Heart left ventricle (tissue), 16 donors: Measurements from ENCODE around the gene KRTAP24-1. TPM values are rescaled to one million over a fixed set of nuclear protein-coding genes. Genes with fewer than 3 reads are reported as not detected.

Experiments used
- ATAC-seq, 4 donors: fragments of 200-7000 bp; cut with Tn5 transposase; one replicate each; pipeline ENCODE4 v1.9.1; 2020 to 2022; ENCODE audit warnings: moderate library complexity in 4 of 4, mild to moderate bottlenecking in 3 of 4, moderate number of reproducible peaks in 1 of 4
- DNase-seq, 5 donors: peaks; one replicate each; pipeline ENCODE4 v3.0.0-alpha.2; 2020
- H3K27ac ChIP-seq, 12 donors: fragments of 200-600 bp; sonication (generic) in 4 of 12; one replicate each; pipeline versions ENCODE4 v1.5.0 to v1.8.0; 2016 to 2022; ENCODE audit warnings: mild to moderate bottlenecking in 2 of 12
- H3K27me3 ChIP-seq, 9 donors: fragments of 200-600 bp; sonication (generic) in 2 of 9; one replicate each; pipeline versions ENCODE4 v1.5.1 to v1.8.0; 2016 to 2022; ENCODE audit warnings: mild to moderate bottlenecking in 3 of 9
- H3K36me3 ChIP-seq, 9 donors: fragments of 200-600 bp; sonication (generic) in 2 of 9; one replicate each; pipeline versions ENCODE4 v1.5.0 to v1.8.0; 2018 to 2022; ENCODE audit warnings: mild to moderate bottlenecking in 2 of 9
- H3K4me1 ChIP-seq, 12 donors: fragments of 200-600 bp; sonication (generic) in 4 of 12; one replicate each; pipeline versions ENCODE4 v1.5.0 to v1.8.0; 2016 to 2022; ENCODE audit warnings: mild to moderate bottlenecking in 3 of 12
- H3K4me3 ChIP-seq, 12 donors: fragments of 200-600 bp; sonication (generic) in 4 of 12; one replicate each; pipeline versions ENCODE4 v1.5.0 to v1.8.0; 2017 to 2022; ENCODE audit warnings: mild to moderate bottlenecking in 9 of 12, moderate library complexity in 4 of 12
- H3K9me3 ChIP-seq, 12 donors: fragments of 200-600 bp; sonication (generic) in 4 of 12; one replicate each; pipeline versions ENCODE4 v1.5.0 to v1.8.0; 2016 to 2022; ENCODE audit warnings: mild to moderate bottlenecking in 1 of 12
- CTCF ChIP-seq, 12 donors: fragments of 200-600 bp; sonication (generic) in 4 of 12; IDR thresholded peaks; one replicate each; pipeline versions ENCODE4 v1.5.0 to v1.8.0; 2018 to 2022; ENCODE audit warnings: antibody characterized with exemption in 12 of 12, mild to moderate bottlenecking in 5 of 12
- POLR2A ChIP-seq, 2 donors: fragments of 450-650 bp; IDR thresholded peaks; one replicate each; pipeline ENCODE4 v1.6.1; 2017; ENCODE audit warnings: antibody characterized with exemption in 2 of 2, mild to moderate bottlenecking in 2 of 2, moderate library complexity in 2 of 2
- whole genome bisulfite sequencing, 4 donors: extraction: QIAGEN DNeasy Blood & Tissue Kit in 2 of 4; methylation state at CpG; one replicate each; pipeline versions ENCODE4 v1.1.5 to v1.1.7; 2013 to 2018; 5-methylcytosine and 5-hydroxymethylcytosine counted together
- intact Hi-C, 10 donors: fragments of 100-400 bp; cut with DNase I; formaldehyde crosslinking; loops; one replicate each; pipeline versions ENCODE4 v1.11.1 to v1.14.2; 2022
- polyA plus RNA-seq, 2 donors: library from polyadenylated mRNA; stranded (reverse); fragments of 200-250 nt; gene quantifications; one replicate each; pipeline ENCODE4 v1.2.3, GENCODE V29; 2013
- total RNA-seq, 9 donors: library from RNA; depleted of rRNA in 2 of 9; stranded (reverse); fragments of >200 nt in 2 of 9; fragmentation: NEBNext Ultra II Directional in 3 of 9; extraction: Animal tissue kit (Norgen Biotek cat#: 25700) in 3 of 9; gene quantifications; one replicate each; pipeline versions ENCODE4 v1.1.0 to v1.2.4, GENCODE V29; 2016 to 2023
- donor health status: ischemic (EF 13 %, LVEDD 7.1; RV severe dilation, severe dysfunction).
- donor health status: healthy with polysubstance abuse.
- donor health status: DM: no; HTN: yes; CAD: no.
- donor health status: DM: no; HTN: no; CAD: no.
- donor health status: ischemic (EF 25% LVEDD 6.9; RV normal size, moderate dysfunction).
- donor health status: ischemic (EF 25% LVEDD 5.7; RV mildly dilated, moderate dysfunction).
- donor health status: healthy.
- donor health status: DM: yes; HTN: yes; CAD: no.
- donor health status: ischemic (EF 35%, LVEDD 5.7; RV mildly dilated, moderate dysfunction).
- donor health status: nonischemic (EF 11% LVEDD 7.7; RV severe dilation, severe dysfunction).
- donor health status: DM: yes; HTN: yes; CAD: no.
- donor health status: PGD.
- donor health status: ischemic (EF 29% LVEDD 5.4; RV normal size, mild dysfunction).
- donor health status: nonischemic (EF 23%, LVEDD 6.1; RV moderate dilation, normal function).

Gene KRTAP24-1
- total and polyA plus RNA-seq, 11 donors: not detected

DNA sequence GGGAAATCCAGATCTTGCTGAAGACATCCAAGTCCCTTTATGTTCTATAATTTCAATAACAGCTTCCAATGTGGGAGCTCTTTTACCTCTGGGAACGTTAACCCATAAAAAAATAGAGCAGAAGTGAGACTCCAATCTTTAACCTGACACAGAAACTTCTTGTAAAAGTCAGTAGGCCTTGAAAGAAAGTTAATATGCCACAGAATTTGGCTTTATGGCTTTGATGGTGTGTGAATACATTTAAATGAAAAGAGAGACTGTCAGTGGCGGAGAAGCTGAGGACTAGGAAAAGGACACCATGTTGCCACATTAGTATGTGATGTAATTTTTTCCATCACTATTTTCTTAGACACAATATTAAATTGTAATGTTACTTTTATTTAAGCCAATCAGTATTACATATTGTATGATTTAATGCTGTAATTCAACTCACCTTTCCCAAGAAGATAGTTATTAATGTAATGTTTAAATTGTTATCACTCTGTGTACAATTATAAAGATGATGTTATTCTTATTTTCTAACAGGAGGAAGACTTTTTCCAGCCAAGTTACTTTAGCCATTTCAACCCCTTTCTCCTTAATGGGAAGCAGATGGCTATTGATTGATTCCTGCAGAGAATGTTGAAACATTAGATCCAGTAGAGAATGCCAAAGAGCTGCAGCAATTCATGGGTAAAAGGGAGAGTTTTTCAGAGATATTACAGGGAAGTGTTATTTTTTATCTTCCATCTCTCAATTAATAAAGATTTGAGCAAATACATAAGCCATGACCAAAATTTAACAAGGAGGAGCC is 49.3 kb downstream of the KRTAP24-1 start:
- DNase-seq (no peak), ATAC-seq (no peak)
- 70 to 81% (median 76%) methylated on average over 2 of the region's 2 CpGs for WGBS, 4 donors
- Histone ChIP-seq H3K27me3 (no peaks in the 10 kb centered on the region), H3K4me3 (no peak overlapping the region), H3K36me3 (no peaks in the 10 kb centered on the region), H3K27ac (no peak overlapping the region), H3K4me1 (peaks cover 0 to 7% (median 0%) of the 10 kb centered on the region in 12 donors), H3K9me3 (no peaks in the 10 kb centered on the region)
- intact Hi-C loops: no loop called here
- TF ChIP-seq CTCF (IDR thresholded peaks at IDR 0.05): no peak
- no peak for TF ChIP-seq POLR2A (IDR thresholded peaks at IDR 0.05)

DNA sequence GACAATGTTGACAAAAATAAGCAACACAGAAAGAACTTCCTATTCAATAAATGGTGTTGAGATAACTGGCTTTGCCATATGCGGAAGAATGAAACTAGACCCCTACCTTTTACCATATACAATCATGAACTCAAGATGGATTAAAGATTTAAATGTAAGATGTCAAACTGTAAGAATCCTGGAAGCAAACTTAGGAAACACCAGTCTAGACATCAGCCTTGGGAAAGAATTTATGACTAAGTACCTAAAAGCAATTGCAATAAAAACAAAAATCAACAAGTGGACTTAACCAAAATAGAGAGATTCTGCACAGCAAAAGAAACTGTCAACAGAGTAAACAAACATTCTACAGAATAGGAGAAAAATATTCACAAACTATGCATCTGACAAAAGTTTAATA is 50.7 kb downstream of the KRTAP24-1 start:
- Histone ChIP-seq H3K27me3 (no peaks in the 10 kb centered on the region), H3K9me3 (no peaks in the 10 kb centered on the region), H3K36me3 (no peaks in the 10 kb centered on the region), H3K4me3 (no peak overlapping the region), H3K27ac (no peak overlapping the region), H3K4me1 (peaks cover 0 to 15% (median 4%) of the 10 kb centered on the region in 12 donors)
- no peak for TF ChIP-seq POLR2A (IDR thresholded peaks at IDR 0.05)
- no peak for DNase-seq
- intact Hi-C loops: no loop called here
- 90 to 97% (median 95%) methylated on average over 1 of the region's 1 CpG for WGBS, 4 donors
- no peak for ATAC-seq

Other genes with a start within 250 kb of the KRTAP24-1 start
- gene CLDN17, start 116.1 kb downstream of the KRTAP24-1 start, total RNA-seq: not detected
- not detected for gene CLDN17, start 116.1 kb downstream of the KRTAP24-1 start, polyA plus RNA-seq
- gene CLDN8, start 66.9 kb downstream of the KRTAP24-1 start, total RNA-seq: not detected
- gene CLDN8, start 66.9 kb downstream of the KRTAP24-1 start, polyA plus RNA-seq: not detected
- not detected for gene KRTAP25-1, start 6.6 kb upstream of the KRTAP24-1 start, total RNA-seq
- gene KRTAP25-1, start 6.6 kb upstream of the KRTAP24-1 start, polyA plus RNA-seq: not detected
- not detected for gene KRTAP26-1, start 37.4 kb upstream of the KRTAP24-1 start, total RNA-seq
- gene KRTAP26-1, start 37.4 kb upstream of the KRTAP24-1 start, polyA plus RNA-seq: not detected
- not detected for gene KRTAP27-1, start 54.7 kb upstream of the KRTAP24-1 start, total RNA-seq
- gene KRTAP27-1, start 54.7 kb upstream of the KRTAP24-1 start, polyA plus RNA-seq: not detected
- gene KRTAP23-1, start 65.7 kb upstream of the KRTAP24-1 start, total RNA-seq: not detected
- not detected for gene KRTAP23-1, start 65.7 kb upstream of the KRTAP24-1 start, polyA plus RNA-seq
- gene KRTAP13-2, start 89.3 kb upstream of the KRTAP24-1 start, total RNA-seq: not detected
- gene KRTAP13-2, start 89.3 kb upstream of the KRTAP24-1 start, polyA plus RNA-seq: not detected
- not detected for gene KRTAP13-1, start 113.1 kb upstream of the KRTAP24-1 start, total RNA-seq
- gene KRTAP13-1, start 113.1 kb upstream of the KRTAP24-1 start, polyA plus RNA-seq: not detected
- not detected for gene KRTAP13-3, start 143.0 kb upstream of the KRTAP24-1 start, total RNA-seq
- not detected for gene KRTAP13-3, start 143.0 kb upstream of the KRTAP24-1 start, polyA plus RNA-seq
- not detected for gene KRTAP13-4, start 147.3 kb upstream of the KRTAP24-1 start, total RNA-seq
- gene KRTAP13-4, start 147.3 kb upstream of the KRTAP24-1 start, polyA plus RNA-seq: not detected
- gene KRTAP15-1, start 157.3 kb upstream of the KRTAP24-1 start, total RNA-seq: not detected
- not detected for gene KRTAP15-1, start 157.3 kb upstream of the KRTAP24-1 start, polyA plus RNA-seq
- gene KRTAP19-1, start 197.4 kb upstream of the KRTAP24-1 start, total RNA-seq: not detected
- gene KRTAP19-1, start 197.4 kb upstream of the KRTAP24-1 start, polyA plus RNA-seq: not detected
- not detected for gene KRTAP19-2, start 204.5 kb upstream of the KRTAP24-1 start, total RNA-seq
- gene KRTAP19-2, start 204.5 kb upstream of the KRTAP24-1 start, polyA plus RNA-seq: not detected
- gene KRTAP19-3, start 209.1 kb upstream of the KRTAP24-1 start, total RNA-seq: not detected
- not detected for gene KRTAP19-3, start 209.1 kb upstream of the KRTAP24-1 start, polyA plus RNA-seq
- gene KRTAP19-4, start 214.2 kb upstream of the KRTAP24-1 start, total RNA-seq: not detected
- not detected for gene KRTAP19-4, start 214.2 kb upstream of the KRTAP24-1 start, polyA plus RNA-seq
- gene KRTAP19-5, start 219.2 kb upstream of the KRTAP24-1 start, total RNA-seq: not detected
- gene KRTAP19-5, start 219.2 kb upstream of the KRTAP24-1 start, polyA plus RNA-seq: not detected